Suprapubic skin (tissue), 3 donors: ENCODE data around the gene ADAM19.

ENCODE experiments used
- CTCF ChIP-seq, 2 donors: fragments of 200-600 bp in 1 of 2; fragments of 450-650 bp in 1 of 2; sonication (generic) in 1 of 2; IDR thresholded peaks; one replicate each; pipeline ENCODE4 v1.5.1; 2016 to 2019; ENCODE audit warnings: antibody characterized with exemption in 2 of 2, mild to moderate bottlenecking in 1 of 2, moderate library complexity in 1 of 2
- EP300 ChIP-seq: sonication (generic); formaldehyde crosslinking; IDR thresholded peaks from one replicate; pipeline ENCODE4 v1.6.1; 2017; ENCODE audit warnings: antibody characterized with exemption
- POLR2A ChIP-seq, 2 donors: fragments of 450-650 bp; IDR thresholded peaks; one replicate each; pipeline ENCODE4 v1.6.1; 2017; ENCODE audit warnings: antibody characterized with exemption in 2 of 2, mild to moderate bottlenecking in 2 of 2, moderate library complexity in 2 of 2

DNA sequence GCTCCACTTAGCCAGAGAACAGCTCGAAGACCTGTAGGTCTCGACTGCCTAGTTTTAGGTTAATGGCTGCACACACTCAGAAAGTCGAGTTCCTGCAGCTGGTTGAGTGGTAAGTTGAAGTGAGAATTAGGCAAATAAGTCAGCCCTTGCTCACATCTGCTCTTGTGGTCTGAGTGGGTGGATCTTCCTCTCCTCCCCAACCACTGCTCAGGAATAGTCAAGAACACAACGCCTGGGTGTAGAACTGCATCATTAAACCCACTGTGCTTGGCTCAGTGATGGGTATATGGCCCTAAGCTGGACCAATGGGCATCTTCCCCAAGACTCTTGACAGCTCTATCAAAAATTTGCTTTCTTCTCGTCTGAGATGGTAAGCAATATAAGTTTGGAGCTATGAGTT lies 20.9 kb upstream of the ADAM19 start:
- TF ChIP-seq CTCF (IDR thresholded peaks at IDR 0.05) (no peak), POLR2A (IDR thresholded peaks at IDR 0.05) (no peak), EP300 (no peak)
